ENCODE data around the gene LZTR1.

The LZTR1 gene

GRCh38 chr22:20951151-20951931 lies 30.8 kb upstream of the LZTR1 start:
- no peak for DNase-seq (ENCODE audit: low read depth)

GRCh38 chr22:20951932-20952380 lies 30.1 kb upstream of the LZTR1 start:
- DNase-seq (ENCODE audit: low read depth): no peak

GRCh38 chr22:20952544-20953341 lies 29.4 kb upstream of the LZTR1 start:
- no peak for DNase-seq (ENCODE audit: low read depth)

- no peak for DNase-seq (ENCODE audit: low read depth)
These were observed 28.8 kb upstream of the LZTR1 start for GRCh38 chr22:20953342-20953608.

- DNase-seq (ENCODE audit: low read depth): peak; percentile 35
These were observed 28.2 kb upstream of the LZTR1 start for GRCh38 chr22:20953668-20954500.

GRCh38 chr22:20955548-20955947 lies 26.5 kb upstream of the LZTR1 start:
- DNase-seq (ENCODE audit: low read depth): no peak

- no peak for DNase-seq (ENCODE audit: low read depth)
These were observed 25.6 kb upstream of the LZTR1 start for GRCh38 chr22:20956258-20957101.

GRCh38 chr22:20957102-20957682 lies 24.9 kb upstream of the LZTR1 start:
- no peak for DNase-seq (ENCODE audit: low read depth)

GRCh38 chr22:20957683-20958431 lies 24.2 kb upstream of the LZTR1 start:
- no peak for DNase-seq (ENCODE audit: low read depth)

GRCh38 chr22:20959578-20960461 lies 22.3 kb upstream of the LZTR1 start:
- no peak for DNase-seq (ENCODE audit: low read depth)

- DNase-seq (ENCODE audit: low read depth): no peak
These were observed 21.5 kb upstream of the LZTR1 start for GRCh38 chr22:20960609-20961008.

GRCh38 chr22:20962491-20962945 lies 19.6 kb upstream of the LZTR1 start:
- DNase-seq (ENCODE audit: low read depth): no peak

GRCh38 chr22:20963201-20964052 lies 18.7 kb upstream of the LZTR1 start:
- DNase-seq (ENCODE audit: low read depth): no peak

- no peak for DNase-seq (ENCODE audit: low read depth)
These were observed 17.9 kb upstream of the LZTR1 start for GRCh38 chr22:20964090-20964798.

GRCh38 chr22:20964799-20965103 lies 17.3 kb upstream of the LZTR1 start:
- DNase-seq (ENCODE audit: low read depth): no peak

GRCh38 chr22:20965104-20965887 lies 16.8 kb upstream of the LZTR1 start:
- DNase-seq (ENCODE audit: low read depth): no peak
